Measurements from ENCODE around the gene SLC39A1. TPM values are rescaled to one million over a fixed set of nuclear protein-coding genes. Genes with fewer than 3 reads are reported as not detected.
A peak's percentile ranks its signal among the peaks of the same experiment; 100 is the strongest.

Gene SLC39A1
- total RNA-seq, 1 donor from 2014 or later, result 108 TPM

GRCh38 chr1:153962088-153963029, 978 bp downstream of the SLC39A1 start:
- H3K36me3 ChIP-seq (ENCODE audit: control insufficient read depth, insufficient read depth, low read length), result peaks cover 9% of the 10 kb centered on the region
- TF ChIP-seq CTCF (IDR thresholded peaks at IDR 0.05; ENCODE audit: insufficient read depth, low read length, severe bottlenecking), result no peak
- H3K4me3 ChIP-seq (ENCODE audit: low read depth, low read length), result peak overlapping the region; percentile 80
- FAIRE-seq (no peak), DNase-seq (ENCODE audit: low read depth) (peak; percentile 65)
- H3K27me3 ChIP-seq (ENCODE audit: control insufficient read depth, insufficient read depth, low read length), result no peaks in the 10 kb centered on the region

- Histone ChIP-seq H3K27me3 (ENCODE audit: control insufficient read depth, insufficient read depth, low read length) (no peaks in the 10 kb centered on the region), H3K36me3 (ENCODE audit: control insufficient read depth, insufficient read depth, low read length) (peaks cover 9% of the 10 kb centered on the region), H3K4me3 (ENCODE audit: low read depth, low read length) (no peak overlapping the region)
- no peak for DNase-seq (ENCODE audit: low read depth)
- FAIRE-seq, result no peak
- no peak for TF ChIP-seq CTCF (IDR thresholded peaks at IDR 0.05; ENCODE audit: insufficient read depth, low read length, severe bottlenecking)
Measured at GRCh38 chr1:153961421-153961820, 1.9 kb downstream of the SLC39A1 start.

- no peak overlapping the region for H3K4me3 ChIP-seq (ENCODE audit: low read depth, low read length)
- DNase-seq (ENCODE audit: low read depth), result no peak
- H3K27me3 ChIP-seq (ENCODE audit: control insufficient read depth, insufficient read depth, low read length), result no peaks in the 10 kb centered on the region
- TF ChIP-seq CTCF (IDR thresholded peaks at IDR 0.05; ENCODE audit: insufficient read depth, low read length, severe bottlenecking), result no peak
- no peak for FAIRE-seq
- peaks cover 9% of the 10 kb centered on the region for H3K36me3 ChIP-seq (ENCODE audit: control insufficient read depth, insufficient read depth, low read length)
Measured at GRCh38 chr1:153960206-153960605, 3.1 kb downstream of the SLC39A1 start.

GRCh38 chr1:153959454-153959853, 3.9 kb downstream of the SLC39A1 start:
- Histone ChIP-seq H3K27me3 (ENCODE audit: control insufficient read depth, insufficient read depth, low read length) (no peaks in the 10 kb centered on the region), H3K4me3 (ENCODE audit: low read depth, low read length) (no peak overlapping the region), H3K36me3 (ENCODE audit: control insufficient read depth, insufficient read depth, low read length) (peaks cover 9% of the 10 kb centered on the region)
- TF ChIP-seq CTCF (IDR thresholded peaks at IDR 0.05; ENCODE audit: insufficient read depth, low read length, severe bottlenecking), result no peak
- FAIRE-seq, result no peak
- no peak for DNase-seq (ENCODE audit: low read depth)

GRCh38 chr1:153958961-153959260, 4.4 kb downstream of the SLC39A1 start:
- TF ChIP-seq CTCF (IDR thresholded peaks at IDR 0.05; ENCODE audit: insufficient read depth, low read length, severe bottlenecking), result no peak
- no peak for FAIRE-seq
- Histone ChIP-seq H3K36me3 (ENCODE audit: control insufficient read depth, insufficient read depth, low read length) (peaks cover 9% of the 10 kb centered on the region), H3K4me3 (ENCODE audit: low read depth, low read length) (no peak overlapping the region), H3K27me3 (ENCODE audit: control insufficient read depth, insufficient read depth, low read length) (no peaks in the 10 kb centered on the region)
- no peak for DNase-seq (ENCODE audit: low read depth)

Data from bronchial epithelial cell (primary cell).